Thyroid gland (tissue), 4 donors: ENCODE results near the gene CACNB3. TPM values are rescaled to one million over a fixed set of nuclear protein-coding genes. Genes with fewer than 3 reads are reported as not detected.

Source experiments
- DNase-seq, 2 donors: peaks; one replicate each; pipeline ENCODE4 v3.0.0-alpha.2; 2019
- H3K27ac ChIP-seq, 3 donors: fragments of 200-600 bp; sonication (generic); 1 replicate in 2 of 3; 2 replicates in 1 of 3; pipeline ENCODE4 v1.5.1; 2016 to 2019; ENCODE audit warnings: mild to moderate bottlenecking in 1 of 3, moderate library complexity in 1 of 3
- H3K27me3 ChIP-seq: fragments of 200-600 bp; sonication (generic); one replicate; pipeline ENCODE4 v1.5.1; 2019
- H3K36me3 ChIP-seq, 2 donors: fragments of 200-600 bp; sonication (generic); one replicate each; pipeline ENCODE4 v1.5.1; 2016 to 2019
- H3K4me1 ChIP-seq, 2 donors: fragments of 200-600 bp; sonication (generic); one replicate each; pipeline ENCODE4 v1.5.1; 2017 to 2019
- H3K4me3 ChIP-seq, 3 donors: fragments of 200-600 bp; sonication (generic); replicated peaks in 1 of 3; 1 replicate in 2 of 3; 2 replicates in 1 of 3; pipeline ENCODE4 v1.5.1; 2016; ENCODE audit warnings: mild to moderate bottlenecking in 1 of 3
- H3K9me3 ChIP-seq: fragments of 200-600 bp; sonication (generic); one replicate; pipeline ENCODE4 v1.5.1; 2017
- CTCF ChIP-seq, 6 experiments: fragments of 200-600 bp in 3 of 6; fragments of 450-650 bp in 3 of 6; sonication (generic) in 3 of 6; IDR thresholded peaks; one replicate each; pipeline ENCODE4 v1.5.1; 2016 to 2019; ENCODE audit warnings: antibody characterized with exemption in 6 of 6, mild to moderate bottlenecking in 2 of 6, inconsistent platforms in 1 of 6, moderate library complexity in 1 of 6
- POLR2A ChIP-seq, 2 donors: fragments of 450-650 bp; IDR thresholded peaks; one replicate each; pipeline ENCODE4 v1.6.1; 2017; ENCODE audit warnings: antibody characterized with exemption in 2 of 2, mild to moderate bottlenecking in 2 of 2, moderate library complexity in 1 of 2
- WGBS, 2 donors: methylation state at CpG; one replicate each; pipeline ENCODE4 v1.1.5; 2017; 5-methylcytosine and 5-hydroxymethylcytosine counted together
- intact Hi-C: fragments of 100-400 bp; cut with DNase I; formaldehyde crosslinking; loops from one replicate; pipeline ENCODE4 v1.15.1; 2023
- total RNA-seq, 4 donors: library from RNA; depleted of rRNA; stranded (reverse); fragments of >200 nt; gene quantifications; one replicate each; pipeline ENCODE4 v1.2.3, GENCODE V29; 2016

The CACNB3 gene
- total RNA-seq, 4 donors from 2014 or later = 7.1 to 16.4 (median 13.1) TPM

- no peak for TF ChIP-seq POLR2A (IDR thresholded peaks at IDR 0.05)
- no peak for TF ChIP-seq CTCF (IDR thresholded peaks at IDR 0.05)
- 0% methylated on average over 2 to 3 of the region's 25 CpGs for WGBS, 2 donors
- Histone ChIP-seq H3K9me3 (no peaks in the 10 kb centered on the region), H3K4me1 (peaks cover 21 to 23% of the 10 kb centered on the region in 2 donors), H3K4me3 (peak overlapping the region; percentile 24 to 93 (median 59)), H3K27ac (peak overlapping the region; percentile 4 to 78 (median 48)), H3K27me3 (no peaks in the 10 kb centered on the region), H3K36me3 (no peaks in the 10 kb centered on the region)
- no peak for DNase-seq
- intact Hi-C loops = no loop called here
These were observed 29.8 kb upstream of the CACNB3 start for GRCh38 chr12:48788524-48788853.

- no peaks in the 10 kb centered on the region for H3K27me3 ChIP-seq
- WGBS, 2 donors = 1 to 2% methylated on average over 18 to 38 of the region's 86 CpGs
- no peaks in the 10 kb centered on the region for H3K9me3 ChIP-seq
- DNase-seq = peak; percentile 83 to 87
- peaks cover 21 to 23% of the 10 kb centered on the region in 2 donors for H3K4me1 ChIP-seq
- intact Hi-C loops = no loop called here
- no peaks in the 10 kb centered on the region for H3K36me3 ChIP-seq
- H3K4me3 ChIP-seq = peak within 1 kb of the TSS; percentile 75 to 93 (median 92)
- H3K27ac ChIP-seq = peak within 1 kb of the TSS; percentile 77 to 85 (median 84)
- no peak for TF ChIP-seq CTCF (IDR thresholded peaks at IDR 0.05)
- peak in 1 of 2 donors; percentile 56 for TF ChIP-seq POLR2A (IDR thresholded peaks at IDR 0.05)
These were observed 29.2 kb upstream of the CACNB3 start, which contains the start of gene ADCY6 for GRCh38 chr12:48788854-48789775. Gene ADCY6 (minus strand): TSS chr12:48789089. CDS start chr12:48783434, 5,655 bp downstream.

GRCh38 chr12:48789858-48790326 is 28.4 kb upstream of the CACNB3 start:
- TF ChIP-seq CTCF (IDR thresholded peaks at IDR 0.05) (no peak), POLR2A (IDR thresholded peaks at IDR 0.05) (no peak)
- Histone ChIP-seq H3K27ac (peak overlapping the region in 2 of 3 donors; percentile 84 to 85), H3K4me1 (peaks cover 21 to 23% of the 10 kb centered on the region in 2 donors), H3K36me3 (no peaks in the 10 kb centered on the region), H3K9me3 (no peaks in the 10 kb centered on the region), H3K27me3 (no peaks in the 10 kb centered on the region), H3K4me3 (peak overlapping the region in 2 of 3 donors; percentile 92 to 93)
- intact Hi-C loops = no loop called here
- no peak for DNase-seq
- WGBS, 2 donors = 12 to 14% methylated on average over 4 of the region's 4 CpGs

- intact Hi-C loops = loop anchor here (2.0 kb wide), 1 partner anchor 39 kb away; no protein-coding TSS in a partner anchor
- Histone ChIP-seq H3K27me3 (no peaks in the 10 kb centered on the region), H3K4me1 (peaks cover 6 to 10% of the 10 kb centered on the region in 2 donors), H3K27ac (no peak overlapping the region), H3K4me3 (no peak overlapping the region), H3K9me3 (no peaks in the 10 kb centered on the region), H3K36me3 (no peaks in the 10 kb centered on the region)
- WGBS, 2 donors = 92 to 95% methylated on average over 3 of the region's 3 CpGs
- no peak for DNase-seq
- no peak for TF ChIP-seq CTCF (IDR thresholded peaks at IDR 0.05)
- no peak for TF ChIP-seq POLR2A (IDR thresholded peaks at IDR 0.05)
These were observed 24.6 kb upstream of the CACNB3 start for GRCh38 chr12:48793696-48794095.

- 74 to 80% methylated on average over 3 of the region's 3 CpGs for WGBS, 2 donors
- Histone ChIP-seq H3K4me3 (no peak overlapping the region), H3K27me3 (no peaks in the 10 kb centered on the region), H3K27ac (no peak overlapping the region), H3K4me1 (peaks cover 2 to 7% of the 10 kb centered on the region in 2 donors), H3K9me3 (no peaks in the 10 kb centered on the region), H3K36me3 (no peaks in the 10 kb centered on the region)
- TF ChIP-seq POLR2A (IDR thresholded peaks at IDR 0.05) = no peak
- no peak for TF ChIP-seq CTCF (IDR thresholded peaks at IDR 0.05)
- DNase-seq = no peak
- intact Hi-C loops = loop anchor here (2.0 kb wide), 1 partner anchor 40 kb away; no protein-coding TSS in a partner anchor
These were observed 23.4 kb upstream of the CACNB3 start for GRCh38 chr12:48794870-48795269.
